K562 (cell line): ENCODE results near the gene CNTROB. TPM values are rescaled to one million over a fixed set of nuclear protein-coding genes. Genes with fewer than 3 reads are reported as not detected.

Experiments
- ATAC-seq: fragments of 200-7000 bp; cut with Tn5 transposase; 3 replicates; pipeline ENCODE4 v1.9.1; 2020; ENCODE audit warnings: moderate library complexity
- BruUV-seq: library from RNA; stranded (reverse); fragments of 400-500 nt; replicated peaks from 2 replicates; lab custom pipeline; 2021; lab: Mats Ljungman, UMichigan
- CTCF ChIA-PET: fragments of 300-600 bp; formaldehyde crosslinking; extraction: SDS; loops from one replicate; lab custom pipeline; 2021; ENCODE audit warnings: low intra/inter-chr PET ratio; lab: Yijun Ruan, JAX
- POLR2A ChIA-PET: fragments of 300-600, 350-650 bp; sonication (Branson Sonifier 250); formaldehyde crosslinking; extraction: SDS; loops from one replicate; lab custom pipeline; 2021; ENCODE audit warnings: antibody characterized with exemption, inconsistent platforms; lab: Yijun Ruan, JAX
- DNase-seq, 4 experiments: peaks; one replicate each; pipeline versions ENCODE4 v3.0.0 to v3.0.0-alpha.2; 2011 to 2018; ENCODE audit warnings: low spot score in 3 of 4, mixed read lengths in 3 of 4; ENCODE audit errors: extremely low read depth in 1 of 4
- FAIRE-seq: peaks from 2 replicates; lab custom pipeline; 2011; peaks lifted over from hg19 to GRCh38; lab: Jason Lieb, UNC
- H2AFZ ChIP-seq: 2 replicates; pipeline ENCODE4 v1.6.0; 2011; ENCODE audit warnings: low read depth, low read length, control low read depth, inconsistent platforms
- H3K27ac ChIP-seq: fragments of 200-600 bp; 3 replicates; pipeline ENCODE4 v1.8.0; 2011; ENCODE audit warnings: low read depth, mild to moderate bottlenecking, control low read depth, inconsistent platforms, low read length, moderate library complexity, mixed read lengths; ENCODE audit errors: extremely low read depth
- H3K27me3 ChIP-seq, 2 experiments: fragments of 300-600 bp in 1 of 2; 2 replicates in 1 of 2; 3 replicates in 1 of 2; pipeline versions ENCODE4 v1.6.0 to v1.8.0; 2011; ENCODE audit warnings: inconsistent platforms in 2 of 2, low read length in 2 of 2, mild to moderate bottlenecking in 1 of 2, mixed read lengths in 1 of 2, moderate library complexity in 1 of 2; ENCODE audit not compliant: control insufficient read depth in 2 of 2, insufficient read depth in 2 of 2
- H3K36me3 ChIP-seq: fragments of 300-600 bp; 3 replicates; pipeline ENCODE4 v1.8.0; 2011; ENCODE audit warnings: mild to moderate bottlenecking, low read length, inconsistent platforms; ENCODE audit not compliant: control insufficient read depth, insufficient read depth
- H3K4me1 ChIP-seq, 2 experiments: fragments of 200-600 bp in 1 of 2; replicated peaks in 1 of 2; 2 replicates in 1 of 2; 3 replicates in 1 of 2; pipeline versions ENCODE4 v1.5.1 to v1.8.0; 2011; ENCODE audit warnings: inconsistent platforms in 2 of 2, low read length in 2 of 2, mild to moderate bottlenecking in 1 of 2, mixed read lengths in 1 of 2, moderate library complexity in 1 of 2; ENCODE audit not compliant: control insufficient read depth in 2 of 2, insufficient read depth in 2 of 2
- H3K4me2 ChIP-seq: 2 replicates; pipeline ENCODE4 v1.6.1; 2011; ENCODE audit warnings: low read length, control low read depth, inconsistent platforms, mixed read lengths; ENCODE audit not compliant: insufficient read depth
- H3K4me3 ChIP-seq: fragments of 200-600 bp; sonication (generic), shearing (Covaris generic); 2 replicates; pipeline ENCODE4 v1.5.1; 2016; ENCODE audit warnings: control low read depth, inconsistent platforms
- H3K79me2 ChIP-seq: fragments of 200-600 bp; 3 replicates; pipeline ENCODE4 v1.8.0; 2011; ENCODE audit warnings: low read length, inconsistent platforms; ENCODE audit not compliant: control insufficient read depth, insufficient read depth
- H3K9ac ChIP-seq, 2 experiments: 2 replicates each; pipeline versions ENCODE4 v1.6.0 to v1.6.1; 2011; ENCODE audit warnings: low read depth in 2 of 2, low read length in 2 of 2, control low read depth in 1 of 2, inconsistent platforms in 1 of 2, mild to moderate bottlenecking in 1 of 2, mixed read lengths in 1 of 2; ENCODE audit not compliant: insufficient read depth in 1 of 2
- H3K9me1 ChIP-seq: one replicate; pipeline ENCODE4 v1.6.0; 2011; ENCODE audit warnings: inconsistent platforms, mild to moderate bottlenecking, low read length, moderate library complexity; ENCODE audit not compliant: control insufficient read depth, insufficient read depth
- H3K9me3 ChIP-seq: replicated peaks from 2 replicates; pipeline ENCODE4 v1.5.1; 2011; ENCODE audit warnings: low read depth, low read length, inconsistent platforms; ENCODE audit not compliant: control insufficient read depth, insufficient read depth
- H4K20me1 ChIP-seq: replicated peaks from 2 replicates; pipeline ENCODE4 v1.6.1; 2011; ENCODE audit warnings: low read length, inconsistent platforms, mixed read lengths; ENCODE audit not compliant: control insufficient read depth, insufficient read depth
- ADNP ChIP-seq: fragments of 200-800 bp; sonication (Bioruptor generic); IDR thresholded peaks from 2 replicates; pipeline ENCODE4 v1.6.1; 2016; ENCODE audit warnings: missing genetic modification characterization, missing compliant biosample characterization
- IFI16 ChIP-seq: fragments of 250-450 bp; sonication (Bioruptor Pico); IDR thresholded peaks from 2 replicates; pipeline ENCODE4 v2.1.2; 2022; ENCODE audit warnings: mild to moderate bottlenecking, inconsistent platforms
- KHSRP ChIP-seq: fragments of 450-650 bp; IDR thresholded peaks from 2 replicates; pipeline ENCODE4 v1.6.1; 2017
- NRF1 ChIP-seq, 2 experiments: fragments of 450-650 bp; IDR thresholded peaks in 1 of 2; conservative IDR thresholded peaks in 1 of 2; 2 replicates each; pipeline ENCODE4 v1.6.1; 2014; ENCODE audit warnings: mild to moderate bottlenecking in 2 of 2
- PREB ChIP-seq: sonication (generic); formaldehyde crosslinking; IDR thresholded peaks from 2 replicates; pipeline ENCODE4 v1.8.1; 2023; ENCODE audit warnings: mild to moderate bottlenecking, missing genetic modification reagents
- RBM22 ChIP-seq: fragments of 200-400 bp; formaldehyde crosslinking; IDR thresholded peaks from 2 replicates; pipeline ENCODE4 v1.6.1; 2018; ENCODE audit warnings: low read length, low read depth; ENCODE audit not compliant: poor library complexity, severe bottlenecking
- SAFB2 ChIP-seq: fragments of 200-400 bp; formaldehyde crosslinking; IDR thresholded peaks from 2 replicates; pipeline ENCODE4 v1.6.1; 2018; ENCODE audit warnings: borderline replicate concordance, low read length, low read depth, moderate library complexity; ENCODE audit not compliant: severe bottlenecking
- THAP7 ChIP-seq: fragments of 250-450 bp; sonication (Bioruptor Pico); IDR thresholded peaks from 2 replicates; pipeline ENCODE4 v1.5.0; 2021
- ZBTB5 ChIP-seq: fragments of 450-650 bp; IDR thresholded peaks from 2 replicates; pipeline ENCODE4 v1.6.1; 2017; ENCODE audit warnings: antibody characterized with exemption
- ZC3H11A ChIP-seq: IDR thresholded peaks from 2 replicates; pipeline ENCODE4 v1.6.1; 2012; ENCODE audit warnings: low read depth, low read length, improper control_type of control experiment
- ZNF134 ChIP-seq: fragments of 250-450 bp; sonication (Bioruptor Pico); conservative IDR thresholded peaks from 2 replicates; pipeline ENCODE4 v1.4.0; 2020
- ZNF347 ChIP-seq: fragments of 450-650 bp; formaldehyde crosslinking; IDR thresholded peaks from 2 replicates; pipeline ENCODE4 v1.4.0; 2020; ENCODE audit warnings: low read depth, mild to moderate bottlenecking, moderate library complexity
- WGBS: fragments of 100-300 bp; shearing (Covaris generic); methylation state at CpG from one replicate; pipeline ENCODE4 v1.1.6; 2016; ENCODE audit warnings: low coverage, mixed read lengths; ENCODE audit not compliant: insufficient coverage; ENCODE audit errors: missing lambda C conversion rate; 5-methylcytosine and 5-hydroxymethylcytosine counted together
- in situ Hi-C: fragments of 300-500 bp; cut with MboI; formaldehyde crosslinking; loops from 4 replicates; pipeline ENCODE4 v1.15.0; 2018; ENCODE audit warnings: inconsistent platforms, mixed read lengths
- intact Hi-C: fragments of 100-400 bp; cut with micrococcal nuclease; formaldehyde crosslinking; loops from 2 replicates; pipeline ENCODE4 v1.14.2; 2022
- polyA plus RNA-seq, 8 experiments: library from polyadenylated mRNA; depleted of rRNA in 4 of 8; stranded (reverse) in 5 of 8; unstranded in 3 of 8; fragments of >200 nt; fragmentation: Nextera tagmentation in 2 of 8; fragmentation: Illumina TruSeq in 1 of 8; extraction: Ambion mirVana in 2 of 8; extraction: Trizol in 1 of 8; gene quantifications; 2 replicates each; pipeline versions ENCODE4 v1.2.1 to v1.2.3, GENCODE V29; 2011 to 2014; ENCODE audit warnings: inconsistent platforms in 1 of 8, missing spikeins in 1 of 8
- total RNA-seq, 7 experiments: library from RNA; depleted of rRNA in 6 of 7; stranded (reverse); fragments of >200 nt in 6 of 7; fragmentation: Illumina TruSeq in 2 of 7; extraction: Trizol in 2 of 7; gene quantifications; 2 replicates each; pipeline versions ENCODE4 v1.2.1 to v1.2.3, GENCODE V29; 2011 to 2021; ENCODE audit warnings: low replicate concordance in 1 of 7

CNTROB gene
- total and polyA plus RNA-seq, 9 of the 15 experiments (the other 6 are each of a cell fraction or from before 2014, with no cell fraction given) = 1.9 to 33.3 (median 23.0) TPM

- ATAC-seq (no peak), FAIRE-seq (no peak), DNase-seq (no peak)
- no TSS peak for BruUV-seq
- no peaks in the 10 kb centered on the region for H4K20me1 ChIP-seq
- H3K36me3 ChIP-seq = peaks cover 55% of the 10 kb centered on the region
- no peaks in the 10 kb centered on the region for H3K27me3 ChIP-seq
- POLR2A ChIA-PET = interaction anchor here (1.4 kb wide), 1 partner anchor 10 kb away, joined by 3 read pairs; no protein-coding TSS in a partner anchor
- no peak overlapping the region for H3K9ac ChIP-seq
- intact Hi-C loops = no loop called here
- no peaks in the 10 kb centered on the region for H3K9me1 ChIP-seq
- CTCF ChIA-PET = no interaction called here
- no peaks in the 10 kb centered on the region for H3K79me2 ChIP-seq
- H3K4me1 ChIP-seq = no peaks in the 10 kb centered on the region
- TF ChIP-seq RBM22 (no peak), SAFB2 (no peak), NRF1 (conservative IDR thresholded peaks at IDR 0.05 in 1 of 2, IDR thresholded peaks at IDR 0.05 in 1 of 2) (no peak), ZNF347 (no peak), ZNF134 (CRISPR knock-in tag) (no peak), THAP7 (CRISPR knock-in tag) (no peak), PREB (CRISPR knock-in tag) (no peak), ZBTB5 (no peak), KHSRP (no peak), ADNP (no peak), IFI16 (CRISPR knock-in tag) (no peak), ZC3H11A (no peak)
- in situ Hi-C loops = no loop called here
- H3K4me2 ChIP-seq = no peak overlapping the region
- no peak overlapping the region for H3K27ac ChIP-seq
- no peak overlapping the region for H2AFZ ChIP-seq
- no peaks in the 10 kb centered on the region for H3K9me3 ChIP-seq
- WGBS = 54% methylated on average over 2 of the region's 5 CpGs
- H3K4me3 ChIP-seq = no peak overlapping the region
These were observed 14.4 kb downstream of the CNTROB start for GRCh38 chr17:7946441-7946840.
